ENCODE results near the gene PPP4R4. TPM values are rescaled to one million over a fixed set of nuclear protein-coding genes. Genes with fewer than 3 reads are reported as not detected.

Gene PPP4R4
- total RNA-seq, 1 donor from 2014 or later: 0.18 TPM

GRCh38 chr14:94278731-94279130, 104.6 kb downstream of the PPP4R4 start:
- no peak overlapping the region for H3K27ac Mint-ChIP-seq (ENCODE audit: unreplicated experiment)
- H3K36me3 Mint-ChIP-seq (ENCODE audit: low read depth, unreplicated experiment): no peaks in the 10 kb centered on the region
- H3K9me3 Mint-ChIP-seq (ENCODE audit: unreplicated experiment): no peaks in the 10 kb centered on the region
- no peak for DNase-seq (ENCODE audit: low spot score)
- H3K4me1 Mint-ChIP-seq (ENCODE audit: unreplicated experiment): no peaks in the 10 kb centered on the region
- H3K4me3 Mint-ChIP-seq (ENCODE audit: unreplicated experiment): no peak overlapping the region
- no peaks in the 10 kb centered on the region for H3K27me3 Mint-ChIP-seq (ENCODE audit: unreplicated experiment)
- TF ChIP-seq CTCF (IDR thresholded peaks at IDR 0.05; ENCODE audit: unreplicated experiment): no peak

GRCh38 chr14:94282991-94283723, 109.0 kb downstream of the PPP4R4 start:
- Mint-ChIP-seq H3K36me3 (ENCODE audit: low read depth, unreplicated experiment) (no peaks in the 10 kb centered on the region), H3K4me3 (ENCODE audit: unreplicated experiment) (no peak overlapping the region), H3K27me3 (ENCODE audit: unreplicated experiment) (no peaks in the 10 kb centered on the region), H3K27ac (ENCODE audit: unreplicated experiment) (no peak overlapping the region), H3K4me1 (ENCODE audit: unreplicated experiment) (peaks cover 6% of the 10 kb centered on the region), H3K9me3 (ENCODE audit: unreplicated experiment) (no peaks in the 10 kb centered on the region)
- TF ChIP-seq CTCF (IDR thresholded peaks at IDR 0.05; ENCODE audit: unreplicated experiment): no peak
- no peak for DNase-seq (ENCODE audit: low spot score)

- DNase-seq (ENCODE audit: low spot score): no peak
- no peak overlapping the region for H3K4me3 Mint-ChIP-seq (ENCODE audit: unreplicated experiment)
- H3K36me3 Mint-ChIP-seq (ENCODE audit: low read depth, unreplicated experiment): no peaks in the 10 kb centered on the region
- no peak for TF ChIP-seq CTCF (IDR thresholded peaks at IDR 0.05; ENCODE audit: unreplicated experiment)
- H3K27me3 Mint-ChIP-seq (ENCODE audit: unreplicated experiment): no peaks in the 10 kb centered on the region
- no peak overlapping the region for H3K27ac Mint-ChIP-seq (ENCODE audit: unreplicated experiment)
- H3K9me3 Mint-ChIP-seq (ENCODE audit: unreplicated experiment): no peaks in the 10 kb centered on the region
- H3K4me1 Mint-ChIP-seq (ENCODE audit: unreplicated experiment): peaks cover 6% of the 10 kb centered on the region
These were observed 110.1 kb downstream of the PPP4R4 start for GRCh38 chr14:94284221-94284620.

- no peak for TF ChIP-seq CTCF (IDR thresholded peaks at IDR 0.05; ENCODE audit: unreplicated experiment)
- Mint-ChIP-seq H3K4me3 (ENCODE audit: unreplicated experiment) (no peak overlapping the region), H3K36me3 (ENCODE audit: low read depth, unreplicated experiment) (no peaks in the 10 kb centered on the region), H3K27me3 (ENCODE audit: unreplicated experiment) (no peaks in the 10 kb centered on the region), H3K4me1 (ENCODE audit: unreplicated experiment) (peaks cover 6% of the 10 kb centered on the region), H3K27ac (ENCODE audit: unreplicated experiment) (no peak overlapping the region), H3K9me3 (ENCODE audit: unreplicated experiment) (no peaks in the 10 kb centered on the region)
- no peak for DNase-seq (ENCODE audit: low spot score)
These were observed 111.0 kb downstream of the PPP4R4 start for GRCh38 chr14:94285158-94285557.

- Mint-ChIP-seq H3K27ac (ENCODE audit: unreplicated experiment) (no peak overlapping the region), H3K27me3 (ENCODE audit: unreplicated experiment) (peaks cover 2% of the 10 kb centered on the region), H3K4me1 (ENCODE audit: unreplicated experiment) (peaks cover 10% of the 10 kb centered on the region), H3K4me3 (ENCODE audit: unreplicated experiment) (no peak overlapping the region), H3K9me3 (ENCODE audit: unreplicated experiment) (no peaks in the 10 kb centered on the region), H3K36me3 (ENCODE audit: low read depth, unreplicated experiment) (no peaks in the 10 kb centered on the region)
- no peak for TF ChIP-seq CTCF (IDR thresholded peaks at IDR 0.05; ENCODE audit: unreplicated experiment)
- DNase-seq (ENCODE audit: low spot score): no peak
These were observed 114.7 kb downstream of the PPP4R4 start for GRCh38 chr14:94288610-94289465.
